ENCODE results near the gene HEG1. TPM values are rescaled to one million over a fixed set of nuclear protein-coding genes. Genes with fewer than 3 reads are reported as not detected.
A peak's percentile ranks its signal among the peaks of the same experiment; 100 is the strongest.

The HEG1 gene
- total RNA-seq, 1 experiment from 2014 or later: 34.3 TPM

GRCh38 chr3:125032683-125033082 is 23.1 kb downstream of the HEG1 start:
- Histone ChIP-seq H3K9me3 (ENCODE audit: low read depth, low read length, poor library complexity, severe bottlenecking) (peaks cover 20% of the 10 kb centered on the region), H3K27me3 (replicated peaks; ENCODE audit: insufficient read depth, low read depth, low read length, poor library complexity) (no peaks in the 10 kb centered on the region), H3K4me3 (ENCODE audit: low read depth, low read length, poor library complexity, severe bottlenecking) (no peak overlapping the region), H3K4me1 (ENCODE audit: insufficient read depth, low read length, poor library complexity, severe bottlenecking) (peaks cover 13% of the 10 kb centered on the region), H3K36me3 (ENCODE audit: insufficient read depth, low read length, poor library complexity, severe bottlenecking) (peaks cover 3% of the 10 kb centered on the region), H3K27ac (ENCODE audit: low read depth, low read length, poor library complexity, severe bottlenecking) (peak overlapping the region; percentile 62)
- ChIA-PET CTCF (no interaction called here), POLR2A (ENCODE audit: low non-redundant PET) (interaction anchor here (0.9 kb wide), 1 partner anchor 20 kb away, joined by 4 read pairs; no protein-coding TSS in a partner anchor)
- TF ChIP-seq EZH2 (IDR thresholded peaks at IDR 0.05; ENCODE audit: borderline replicate concordance, low read depth, low read length, poor library complexity, severe bottlenecking): no peak
- TF ChIP-seq CTCF (conservative IDR thresholded peaks at IDR 0.05; ENCODE audit: low read depth, low read length): no peak
- intact Hi-C loops (cut with micrococcal nuclease; ENCODE audit: unreplicated experiment): no loop called here
- BruUV-seq (replicated peaks): no TSS peak
- DNase-seq (ENCODE audit: low spot score): no peak

GRCh38 chr3:125032100-125032643 is 23.6 kb downstream of the HEG1 start:
- no peaks in the 10 kb centered on the region for H3K27me3 ChIP-seq (replicated peaks; ENCODE audit: insufficient read depth, low read depth, low read length, poor library complexity)
- peak overlapping the region; percentile 62 for H3K27ac ChIP-seq (ENCODE audit: low read depth, low read length, poor library complexity, severe bottlenecking)
- POLR2A ChIA-PET (ENCODE audit: low non-redundant PET): interaction anchor here (0.9 kb wide), 1 partner anchor 20 kb away, joined by 4 read pairs; no protein-coding TSS in a partner anchor
- H3K9me3 ChIP-seq (ENCODE audit: low read depth, low read length, poor library complexity, severe bottlenecking): peaks cover 20% of the 10 kb centered on the region
- CTCF ChIA-PET: no interaction called here
- DNase-seq (ENCODE audit: low spot score): peak; percentile 88
- H3K4me1 ChIP-seq (ENCODE audit: insufficient read depth, low read length, poor library complexity, severe bottlenecking): peaks cover 9% of the 10 kb centered on the region
- TF ChIP-seq CTCF (conservative IDR thresholded peaks at IDR 0.05; ENCODE audit: low read depth, low read length) (no peak), EZH2 (IDR thresholded peaks at IDR 0.05; ENCODE audit: borderline replicate concordance, low read depth, low read length, poor library complexity, severe bottlenecking) (no peak)
- H3K4me3 ChIP-seq (ENCODE audit: low read depth, low read length, poor library complexity, severe bottlenecking): no peak overlapping the region
- no TSS peak for BruUV-seq (replicated peaks)
- H3K36me3 ChIP-seq (ENCODE audit: insufficient read depth, low read length, poor library complexity, severe bottlenecking): peaks cover 6% of the 10 kb centered on the region
- intact Hi-C loops (cut with micrococcal nuclease; ENCODE audit: unreplicated experiment): no loop called here

- intact Hi-C loops (cut with micrococcal nuclease; ENCODE audit: unreplicated experiment): no loop called here
- H3K36me3 ChIP-seq (ENCODE audit: insufficient read depth, low read length, poor library complexity, severe bottlenecking): peaks cover 8% of the 10 kb centered on the region
- TF ChIP-seq CTCF (conservative IDR thresholded peaks at IDR 0.05; ENCODE audit: low read depth, low read length) (no peak), EZH2 (IDR thresholded peaks at IDR 0.05; ENCODE audit: borderline replicate concordance, low read depth, low read length, poor library complexity, severe bottlenecking) (no peak)
- H3K27ac ChIP-seq (ENCODE audit: low read depth, low read length, poor library complexity, severe bottlenecking): no peak overlapping the region
- ChIA-PET POLR2A (ENCODE audit: low non-redundant PET) (no interaction called here), CTCF (no interaction called here)
- H3K4me1 ChIP-seq (ENCODE audit: insufficient read depth, low read length, poor library complexity, severe bottlenecking): peaks cover 9% of the 10 kb centered on the region
- no TSS peak for BruUV-seq (replicated peaks)
- DNase-seq (ENCODE audit: low spot score): no peak
- no peaks in the 10 kb centered on the region for H3K27me3 ChIP-seq (replicated peaks; ENCODE audit: insufficient read depth, low read depth, low read length, poor library complexity)
- H3K4me3 ChIP-seq (ENCODE audit: low read depth, low read length, poor library complexity, severe bottlenecking): no peak overlapping the region
- peaks cover 20% of the 10 kb centered on the region for H3K9me3 ChIP-seq (ENCODE audit: low read depth, low read length, poor library complexity, severe bottlenecking)
Measured at GRCh38 chr3:125031544-125031943, 24.3 kb downstream of the HEG1 start.

Measured in A673 (cell line).